Hepatocyte (in vitro differentiated cells): Measurements from ENCODE around the gene KRT86.
"Not testable (repeated sequence)": the region's sequence is repeated elsewhere in the genome, so short reads cannot be mapped to it uniquely, and the experiment has no call there.

Experiments
- CTCF ChIP-seq: fragments of 200-600 bp; sonication (generic); IDR thresholded peaks from 2 replicates; pipeline ENCODE4 v1.5.1; 2016; ENCODE audit warnings: antibody characterized with exemption, mild to moderate bottlenecking; ENCODE audit not compliant: poor library complexity
- EZH2 ChIP-seq: fragments of 200-600 bp; sonication (generic); IDR thresholded peaks from 2 replicates; pipeline ENCODE4 v1.6.1; 2016; ENCODE audit warnings: antibody characterized with exemption, mild to moderate bottlenecking, borderline replicate concordance
- EZH2phosphoT487 ChIP-seq: fragments of 200-600 bp; sonication (generic); IDR thresholded peaks from one replicate; pipeline ENCODE4 v1.6.1; 2018; ENCODE audit warnings: antibody characterized with exemption, mild to moderate bottlenecking, low read depth, moderate library complexity; ENCODE audit not compliant: unreplicated experiment, severe bottlenecking

GRCh38 chr12:52286857-52287785, 12.7 kb downstream of the KRT86 start:
- TF ChIP-seq EZH2phosphoT487, CTCF, EZH2: not testable (repeated sequence)
